Hepatocyte (in vitro differentiated cells): ENCODE results near the gene SYT14.

ENCODE experiments used
- EZH2 ChIP-seq: fragments of 200-600 bp; sonication (generic); IDR thresholded peaks from 2 replicates; pipeline ENCODE4 v1.6.1; 2016; ENCODE audit warnings: antibody characterized with exemption, mild to moderate bottlenecking, borderline replicate concordance
- TF ChIP-seq, protein P1 (sequence below): fragments of 200-600 bp; sonication (generic); IDR thresholded peaks from 2 replicates; pipeline ENCODE4 v1.5.1; 2016; ENCODE audit warnings: antibody characterized with exemption, mild to moderate bottlenecking; ENCODE audit not compliant: poor library complexity

DNA sequence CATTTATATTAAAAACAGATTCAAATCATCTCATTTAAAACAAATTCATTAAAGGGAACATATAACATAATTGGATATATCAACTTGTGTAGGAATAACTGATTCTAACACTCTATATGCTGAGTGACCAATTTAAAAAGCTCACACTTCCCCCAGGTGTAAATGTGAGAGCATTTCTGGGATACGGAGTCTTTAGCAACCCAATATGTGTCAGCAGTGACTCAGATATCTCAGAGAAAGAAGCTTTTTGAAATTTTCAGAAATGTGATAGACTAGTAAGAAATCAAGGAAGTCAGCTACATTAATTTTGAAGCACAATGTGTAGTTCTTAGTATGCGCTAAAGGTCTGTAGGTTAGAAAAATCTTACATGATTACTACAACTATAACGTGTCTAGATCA lies 206.7 kb downstream of the SYT14 start:
- TF ChIP-seq, protein P1, sequence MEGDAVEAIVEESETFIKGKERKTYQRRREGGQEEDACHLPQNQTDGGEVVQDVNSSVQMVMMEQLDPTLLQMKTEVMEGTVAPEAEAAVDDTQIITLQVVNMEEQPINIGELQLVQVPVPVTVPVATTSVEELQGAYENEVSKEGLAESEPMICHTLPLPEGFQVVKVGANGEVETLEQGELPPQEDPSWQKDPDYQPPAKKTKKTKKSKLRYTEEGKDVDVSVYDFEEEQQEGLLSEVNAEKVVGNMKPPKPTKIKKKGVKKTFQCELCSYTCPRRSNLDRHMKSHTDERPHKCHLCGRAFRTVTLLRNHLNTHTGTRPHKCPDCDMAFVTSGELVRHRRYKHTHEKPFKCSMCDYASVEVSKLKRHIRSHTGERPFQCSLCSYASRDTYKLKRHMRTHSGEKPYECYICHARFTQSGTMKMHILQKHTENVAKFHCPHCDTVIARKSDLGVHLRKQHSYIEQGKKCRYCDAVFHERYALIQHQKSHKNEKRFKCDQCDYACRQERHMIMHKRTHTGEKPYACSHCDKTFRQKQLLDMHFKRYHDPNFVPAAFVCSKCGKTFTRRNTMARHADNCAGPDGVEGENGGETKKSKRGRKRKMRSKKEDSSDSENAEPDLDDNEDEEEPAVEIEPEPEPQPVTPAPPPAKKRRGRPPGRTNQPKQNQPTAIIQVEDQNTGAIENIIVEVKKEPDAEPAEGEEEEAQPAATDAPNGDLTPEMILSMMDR: no peak
- no peak for TF ChIP-seq EZH2
